Activated CD8-positive, alpha-beta T cell treated with anti-CD3 and anti-CD28 coated beads for 36 hours (primary cell): ENCODE data around the gene DCLK3. TPM values are rescaled to one million over a fixed set of nuclear protein-coding genes. Genes with fewer than 3 reads are reported as not detected.

ENCODE experiments used
- ATAC-seq: fragments of 200-7000 bp; cut with Tn5 transposase; one replicate; pipeline ENCODE4 v1.10.0; 2021; ENCODE audit warnings: mild to moderate bottlenecking, moderate library complexity
- CTCF ChIA-PET: fragments of 350-600 bp; sonication (Branson Sonifier 250); formaldehyde crosslinking; loops from one replicate; lab custom pipeline; 2021; ENCODE audit warnings: antibody characterized with exemption; lab: Charles Lee
- POLR2A ChIA-PET: fragments of 350-600 bp; sonication (Branson Sonifier 250); formaldehyde crosslinking; loops from one replicate; lab custom pipeline; 2021; ENCODE audit warnings: antibody characterized with exemption; lab: Charles Lee
- DNase-seq: peaks from one replicate; pipeline ENCODE4 v3.0.0-alpha.2; 2020
- H3K27ac Mint-ChIP-seq: one replicate; pipeline ENCODE4 v1.8.0; 2021; ENCODE audit warnings: mild to moderate bottlenecking, mixed read lengths
- H3K27me3 Mint-ChIP-seq: one replicate; pipeline ENCODE4 v1.8.0; 2021; ENCODE audit warnings: mixed read lengths
- H3K36me3 Mint-ChIP-seq: one replicate; pipeline ENCODE4 v1.8.0; 2021; ENCODE audit warnings: low read depth, mixed read lengths
- H3K4me1 Mint-ChIP-seq: one replicate; pipeline ENCODE4 v1.8.0; 2021; ENCODE audit warnings: low read depth, mixed read lengths
- H3K4me3 Mint-ChIP-seq: one replicate; pipeline ENCODE4 v1.8.0; 2021; ENCODE audit warnings: mild to moderate bottlenecking, moderate library complexity, mixed read lengths
- H3K9me3 Mint-ChIP-seq: one replicate; pipeline ENCODE4 v1.8.0; 2021; ENCODE audit warnings: mixed read lengths
- CTCF ChIP-seq: fragments of 200-600 bp; IDR thresholded peaks from one replicate; pipeline ENCODE4 v1.8.0; 2022; ENCODE audit warnings: antibody characterized with exemption, mild to moderate bottlenecking
- intact Hi-C: fragments of 100-400 bp; cut with micrococcal nuclease; formaldehyde crosslinking; loops from one replicate; pipeline ENCODE4 v1.10.0; 2022
- total RNA-seq, 2 experiments: library from RNA; stranded (reverse); gene quantifications; one replicate each; pipeline ENCODE4 v1.2.3, GENCODE V29; 2021

Gene DCLK3
- total RNA-seq, 2 experiments from 2014 or later, result 0.05 TPM; not detected in 1

DNA sequence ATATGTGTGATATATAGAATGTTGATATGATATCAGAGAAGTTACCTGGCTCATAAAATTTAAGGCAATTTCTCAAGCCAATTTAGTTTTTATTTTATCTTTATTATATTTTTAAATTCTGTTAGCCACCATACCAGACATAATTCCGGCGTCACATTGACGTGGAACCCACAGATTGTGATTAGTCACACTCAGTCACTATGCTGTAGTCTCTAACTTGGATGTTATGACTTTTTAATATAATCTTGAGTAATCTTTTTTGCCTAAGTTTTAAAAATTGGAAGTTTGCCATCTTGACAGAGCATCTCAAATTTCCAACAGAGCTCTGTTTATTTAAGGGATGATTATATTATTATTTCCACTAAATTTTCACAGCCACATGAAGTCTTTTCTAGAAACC, 9.7 kb upstream of the DCLK3 start:
- DNase-seq, result no peak
- no peak for TF ChIP-seq CTCF
- ChIA-PET POLR2A (no interaction called here), CTCF (no interaction called here)
- H3K27ac Mint-ChIP-seq, result no peak overlapping the region
- peaks cover 8% of the 10 kb centered on the region for H3K27me3 Mint-ChIP-seq
- no peaks in the 10 kb centered on the region for H3K9me3 Mint-ChIP-seq
- ATAC-seq, result no peak
- no peak overlapping the region for H3K4me3 Mint-ChIP-seq
- no peaks in the 10 kb centered on the region for H3K4me1 Mint-ChIP-seq
- no peaks in the 10 kb centered on the region for H3K36me3 Mint-ChIP-seq
- intact Hi-C loops, result no loop called here

DNA sequence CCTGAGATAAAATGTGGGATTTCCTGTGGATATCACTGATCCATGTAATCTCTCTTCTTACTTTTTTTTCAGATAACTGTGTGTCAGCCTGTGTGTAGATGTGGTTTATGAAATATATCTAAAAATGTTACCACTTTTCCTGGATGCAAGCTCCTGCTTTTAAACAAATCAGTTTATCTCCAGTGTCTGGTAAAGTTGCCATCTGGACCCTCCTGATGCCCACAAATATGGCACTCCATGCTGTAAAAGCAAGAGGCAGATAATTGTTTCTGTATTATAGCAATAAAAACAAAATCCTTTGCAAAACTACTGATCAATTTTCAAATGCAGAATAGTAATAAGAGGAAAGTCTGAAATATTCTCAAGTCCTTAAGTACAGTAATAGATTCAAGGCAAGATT, 7.6 kb upstream of the DCLK3 start:
- ChIA-PET POLR2A (no interaction called here), CTCF (no interaction called here)
- Mint-ChIP-seq H3K9me3 (no peaks in the 10 kb centered on the region), H3K4me3 (no peak overlapping the region), H3K27ac (no peak overlapping the region), H3K4me1 (no peaks in the 10 kb centered on the region), H3K36me3 (no peaks in the 10 kb centered on the region), H3K27me3 (peaks cover 19% of the 10 kb centered on the region)
- no peak for TF ChIP-seq CTCF
- ATAC-seq (no peak), DNase-seq (no peak)
- intact Hi-C loops, result no loop called here

- no peak for ATAC-seq
- ChIA-PET POLR2A (no interaction called here), CTCF (interaction anchor here (1.4 kb wide), 1 partner anchor 12 kb away, joined by 4 read pairs; no protein-coding TSS in a partner anchor)
- intact Hi-C loops, result no loop called here
- Mint-ChIP-seq H3K4me3 (no peak overlapping the region), H3K27ac (no peak overlapping the region), H3K36me3 (no peaks in the 10 kb centered on the region), H3K27me3 (peaks cover 34% of the 10 kb centered on the region), H3K9me3 (no peaks in the 10 kb centered on the region), H3K4me1 (no peaks in the 10 kb centered on the region)
- no peak for DNase-seq
- no peak for TF ChIP-seq CTCF
Observed at GRCh38 chr3:36769926-36770325, 5.6 kb upstream of the DCLK3 start.

DNA sequence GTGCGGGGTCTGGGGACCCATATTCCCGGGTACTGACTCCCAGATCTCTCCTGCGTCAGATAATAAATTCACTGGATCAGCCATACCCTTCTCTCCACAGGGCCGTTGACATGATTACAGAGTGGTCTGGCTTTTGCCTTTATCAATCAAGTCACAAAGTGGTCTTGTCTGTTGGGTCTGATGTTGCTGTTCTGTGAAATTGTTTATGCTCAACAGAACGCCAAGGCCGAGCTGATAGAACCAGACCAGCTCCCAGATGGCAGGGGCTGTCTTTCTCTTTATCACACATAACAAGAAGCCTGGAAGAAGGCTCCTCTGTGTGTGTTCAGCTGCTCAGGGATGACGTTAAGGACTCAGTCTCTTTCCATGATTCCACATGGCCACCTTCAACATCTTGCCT, 751 bp upstream of the DCLK3 start:
- peaks cover 62% of the 10 kb centered on the region for H3K27me3 Mint-ChIP-seq
- ATAC-seq, result no peak
- H3K36me3 Mint-ChIP-seq, result no peaks in the 10 kb centered on the region
- intact Hi-C loops, result no loop called here
- peak overlapping the region; percentile 53 for H3K4me3 Mint-ChIP-seq
- peaks cover 4% of the 10 kb centered on the region for H3K4me1 Mint-ChIP-seq
- no peak for DNase-seq
- TF ChIP-seq CTCF, result no peak
- POLR2A ChIA-PET, result interaction anchor here (0.6 kb wide), 1 partner anchor 505 kb away, joined by 3 read pairs; no protein-coding TSS in a partner anchor
- no peaks in the 10 kb centered on the region for H3K9me3 Mint-ChIP-seq
- CTCF ChIA-PET, result interaction anchor here (0.7 kb wide), 1 partner anchor 193 kb away, joined by 3 read pairs; no protein-coding TSS in a partner anchor
- no peak overlapping the region for H3K27ac Mint-ChIP-seq

DNA sequence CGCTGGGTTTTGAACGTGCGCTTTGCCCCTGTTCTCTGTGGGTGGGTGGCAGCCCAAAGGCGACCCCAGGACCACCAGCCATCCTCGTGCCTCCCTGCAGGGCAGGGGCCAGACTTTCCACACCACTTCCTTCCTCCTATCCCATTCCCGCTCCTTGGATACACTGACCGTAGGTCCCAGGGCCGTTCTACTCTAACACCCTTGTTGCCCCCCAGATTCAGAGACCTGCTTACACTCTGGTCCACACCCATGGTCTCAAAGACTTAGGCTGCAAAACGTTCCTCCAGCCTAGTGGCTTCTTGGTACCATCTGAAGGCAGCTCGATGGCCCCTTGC, 318 bp upstream of the DCLK3 start:
- DNase-seq, result no peak
- Mint-ChIP-seq H3K4me3 (peak overlapping the region; percentile 53), H3K36me3 (no peaks in the 10 kb centered on the region), H3K9me3 (no peaks in the 10 kb centered on the region), H3K4me1 (peaks cover 4% of the 10 kb centered on the region), H3K27me3 (peaks cover 65% of the 10 kb centered on the region), H3K27ac (no peak overlapping the region)
- ATAC-seq, result no peak
- ChIA-PET POLR2A (interaction anchor here (0.6 kb wide), 1 partner anchor 505 kb away, joined by 3 read pairs; no protein-coding TSS in a partner anchor), CTCF (no interaction called here)
- intact Hi-C loops, result no loop called here
- TF ChIP-seq CTCF, result no peak
